Calu3 (cell line): ENCODE data around the gene TUBA4B. TPM values are rescaled to one million over a fixed set of nuclear protein-coding genes. Genes with fewer than 3 reads are reported as not detected.
A peak's percentile ranks its signal among the peaks of the same experiment; 100 is the strongest.
"Not testable (repeated sequence)": the region's sequence is repeated elsewhere in the genome, so short reads cannot be mapped to it uniquely, and the experiment has no call there.

Source experiments
- BruUV-seq: library from RNA; stranded (reverse); fragments of 400-500 nt; replicated peaks from 2 replicates; lab custom pipeline; 2021; lab: Mats Ljungman, UMichigan
- CTCF ChIA-PET: fragments of 300-600 bp; sonication (Branson Sonifier 250); formaldehyde crosslinking; loops from one replicate; lab custom pipeline; 2022; ENCODE audit warnings: antibody characterized with exemption; lab: Charles Lee
- DNase-seq: peaks from one replicate; pipeline ENCODE4 v3.0.0; 2022
- H3K27ac Mint-ChIP-seq: one replicate; pipeline ENCODE4 v1.8.0; 2022; ENCODE audit warnings: mixed read lengths; ENCODE audit not compliant: unreplicated experiment
- H3K27me3 Mint-ChIP-seq: one replicate; pipeline ENCODE4 v1.8.0; 2022; ENCODE audit warnings: mixed read lengths; ENCODE audit not compliant: unreplicated experiment
- H3K36me3 Mint-ChIP-seq: one replicate; pipeline ENCODE4 v1.8.0; 2022; ENCODE audit warnings: mild to moderate bottlenecking, moderate library complexity, mixed read lengths; ENCODE audit not compliant: insufficient read depth, unreplicated experiment
- H3K4me1 Mint-ChIP-seq: one replicate; pipeline ENCODE4 v1.8.0; 2022; ENCODE audit warnings: mild to moderate bottlenecking, low read depth, mixed read lengths; ENCODE audit not compliant: unreplicated experiment
- H3K4me3 Mint-ChIP-seq: one replicate; pipeline ENCODE4 v1.8.0; 2022; ENCODE audit warnings: mild to moderate bottlenecking, low read depth, moderate library complexity, mixed read lengths; ENCODE audit not compliant: unreplicated experiment
- H3K9me3 Mint-ChIP-seq: one replicate; pipeline ENCODE4 v1.8.0; 2022; ENCODE audit warnings: low read depth, mixed read lengths; ENCODE audit not compliant: unreplicated experiment
- intact Hi-C: fragments of 100-400 bp; cut with micrococcal nuclease; formaldehyde crosslinking; loops from one replicate; pipeline ENCODE4 v1.10.0; 2022; ENCODE audit not compliant: unreplicated experiment
- total RNA-seq: library from RNA; stranded (reverse); gene quantifications from 2 replicates; pipeline ENCODE4 v1.2.3, GENCODE V29; 2022
- TF ChIP-seq, protein P1 (sequence below): fragments of 200-600 bp; IDR thresholded peaks from one replicate; pipeline ENCODE4 v1.8.0; 2022; ENCODE audit warnings: antibody characterized with exemption; ENCODE audit not compliant: unreplicated experiment

Gene TUBA4B
- total RNA-seq, 1 experiment from 2014 or later = not detected

- intact Hi-C loops = no loop called here
- Mint-ChIP-seq H3K4me3 (no peak overlapping the region), H3K27ac (no peak overlapping the region), H3K27me3 (peaks cover 8% of the 10 kb centered on the region), H3K36me3 (peaks cover 8% of the 10 kb centered on the region), H3K9me3 (no peaks in the 10 kb centered on the region), H3K4me1 (peaks cover 17% of the 10 kb centered on the region)
- no peak for DNase-seq
- TF ChIP-seq, protein P1, sequence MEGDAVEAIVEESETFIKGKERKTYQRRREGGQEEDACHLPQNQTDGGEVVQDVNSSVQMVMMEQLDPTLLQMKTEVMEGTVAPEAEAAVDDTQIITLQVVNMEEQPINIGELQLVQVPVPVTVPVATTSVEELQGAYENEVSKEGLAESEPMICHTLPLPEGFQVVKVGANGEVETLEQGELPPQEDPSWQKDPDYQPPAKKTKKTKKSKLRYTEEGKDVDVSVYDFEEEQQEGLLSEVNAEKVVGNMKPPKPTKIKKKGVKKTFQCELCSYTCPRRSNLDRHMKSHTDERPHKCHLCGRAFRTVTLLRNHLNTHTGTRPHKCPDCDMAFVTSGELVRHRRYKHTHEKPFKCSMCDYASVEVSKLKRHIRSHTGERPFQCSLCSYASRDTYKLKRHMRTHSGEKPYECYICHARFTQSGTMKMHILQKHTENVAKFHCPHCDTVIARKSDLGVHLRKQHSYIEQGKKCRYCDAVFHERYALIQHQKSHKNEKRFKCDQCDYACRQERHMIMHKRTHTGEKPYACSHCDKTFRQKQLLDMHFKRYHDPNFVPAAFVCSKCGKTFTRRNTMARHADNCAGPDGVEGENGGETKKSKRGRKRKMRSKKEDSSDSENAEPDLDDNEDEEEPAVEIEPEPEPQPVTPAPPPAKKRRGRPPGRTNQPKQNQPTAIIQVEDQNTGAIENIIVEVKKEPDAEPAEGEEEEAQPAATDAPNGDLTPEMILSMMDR = no peak
- CTCF ChIA-PET = no interaction called here
- no TSS peak for BruUV-seq
Observed at GRCh38 chr2:219285373-219285735, 32.3 kb downstream of the TUBA4B start.

DNA sequence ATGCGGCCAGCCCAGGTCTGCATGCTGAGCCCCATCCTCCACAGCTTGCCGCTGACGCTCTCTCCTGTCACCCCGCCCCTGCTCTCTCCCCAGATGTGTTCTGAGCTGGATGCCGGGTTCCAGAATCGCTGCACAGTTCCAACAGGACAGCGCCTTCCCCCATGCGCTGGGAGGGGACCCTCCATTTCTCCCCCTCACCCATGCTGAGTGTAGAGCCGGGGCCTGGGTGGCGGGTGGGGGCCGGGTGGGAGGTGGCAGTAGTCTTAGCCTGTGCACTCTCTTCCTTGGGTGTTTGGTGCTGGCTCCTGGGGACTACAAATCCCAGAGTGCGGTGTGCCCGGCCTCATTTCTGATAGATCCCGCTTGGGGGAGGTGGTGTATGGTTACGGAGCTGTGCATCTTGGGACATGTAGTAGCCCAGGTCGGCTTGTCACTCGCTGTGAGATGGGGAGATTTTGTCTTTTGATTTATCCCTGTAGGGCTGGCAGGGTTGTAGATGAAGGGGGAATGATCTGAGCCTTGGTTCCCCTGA is 32.9 kb downstream of the TUBA4B start:
- no peak for DNase-seq
- TF ChIP-seq, protein P1 = no peak
- peaks cover 8% of the 10 kb centered on the region for H3K36me3 Mint-ChIP-seq
- intact Hi-C loops = no loop called here
- H3K9me3 Mint-ChIP-seq = no peaks in the 10 kb centered on the region
- CTCF ChIA-PET = no interaction called here
- peaks cover 11% of the 10 kb centered on the region for H3K4me1 Mint-ChIP-seq
- H3K27ac Mint-ChIP-seq = no peak overlapping the region
- no TSS peak for BruUV-seq
- H3K4me3 Mint-ChIP-seq = no peak overlapping the region
- peaks cover 10% of the 10 kb centered on the region for H3K27me3 Mint-ChIP-seq

- CTCF ChIA-PET = no interaction called here
- Mint-ChIP-seq H3K4me3 (no peak overlapping the region), H3K9me3 (no peaks in the 10 kb centered on the region), H3K4me1 (peaks cover 7% of the 10 kb centered on the region), H3K27ac (no peak overlapping the region), H3K27me3 (peaks cover 10% of the 10 kb centered on the region), H3K36me3 (peaks cover 8% of the 10 kb centered on the region)
- TF ChIP-seq, protein P1 = no peak
- no peak for DNase-seq
- intact Hi-C loops = no loop called here
- TSS peak; percentile 6 for BruUV-seq
Observed at GRCh38 chr2:219286436-219287115, 33.5 kb downstream of the TUBA4B start.

- DNase-seq, BruUV-seq, H3K4me1 Mint-ChIP-seq, H3K27ac Mint-ChIP-seq, H3K4me3 Mint-ChIP-seq, H3K36me3 Mint-ChIP-seq, H3K9me3 Mint-ChIP-seq, intact Hi-C loops: not testable (repeated sequence)
- CTCF ChIA-PET = interaction anchor here (0.7 kb wide), 1 partner anchor 8 kb away, joined by 3 read pairs; the partner anchor contains the start of gene DNAJB2
- H3K27me3 Mint-ChIP-seq = peaks cover 10% of the 10 kb centered on the region
Observed at GRCh38 chr2:219287116-219287440, 34.0 kb downstream of the TUBA4B start.
